Measurements from ENCODE around the gene TNPO3. TPM values are rescaled to one million over a fixed set of nuclear protein-coding genes. Genes with fewer than 3 reads are reported as not detected.
"Not testable (repeated sequence)": the region's sequence is repeated elsewhere in the genome, so short reads cannot be mapped to it uniquely, and the experiment has no call there.

The TNPO3 gene
- total RNA-seq, 1 donor from 2014 or later: 56.2 TPM

DNA sequence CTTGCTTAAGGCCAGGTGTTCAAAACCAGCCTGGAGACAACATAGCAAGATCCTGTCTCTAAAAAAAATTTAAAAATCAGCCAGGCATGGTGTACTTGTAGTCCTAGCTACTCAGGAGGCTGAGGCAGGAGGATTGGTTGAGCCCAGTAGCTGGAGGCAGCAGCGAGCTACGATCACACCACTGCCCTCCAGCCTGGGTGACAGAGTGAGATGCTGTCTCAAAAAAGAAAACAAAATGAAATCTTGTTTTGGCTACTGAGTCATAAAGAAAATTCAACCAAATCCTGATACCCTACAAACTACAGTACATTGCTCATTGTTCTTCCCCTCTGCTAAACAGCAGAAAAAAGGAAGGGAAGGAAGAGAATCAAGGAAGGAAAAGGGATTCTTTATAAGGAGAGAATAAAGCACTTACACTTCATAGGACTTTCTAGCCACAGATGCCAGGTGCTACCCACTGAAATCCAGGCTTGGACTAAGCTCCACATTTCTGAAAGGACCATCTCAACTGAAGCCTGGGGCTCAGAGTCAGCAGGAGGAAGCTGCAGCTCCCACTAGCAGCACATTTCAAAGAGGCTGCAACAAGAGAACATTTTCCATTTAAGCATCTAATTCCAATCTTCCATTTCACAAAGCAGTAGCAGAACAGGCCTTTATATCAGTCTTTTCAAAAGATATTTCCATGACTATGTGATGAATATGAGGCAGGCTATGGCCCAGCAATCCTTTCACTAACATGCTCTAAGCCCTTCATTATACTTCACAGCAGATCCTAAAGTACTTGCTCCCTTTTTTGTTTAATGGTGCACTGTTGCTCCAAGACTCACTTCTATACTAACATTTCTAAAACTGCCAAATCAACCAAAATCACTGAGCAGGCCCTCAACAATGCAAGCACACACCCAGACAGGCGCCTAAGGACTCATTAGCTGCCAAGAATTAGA lies 13.5 kb downstream of the TNPO3 start:
- ATAC-seq (ENCODE audit: low read depth) (no peak), DNase-seq (no peak)
- Mint-ChIP-seq H3K9me3 (no peaks in the 10 kb centered on the region), H3K27me3 (no peaks in the 10 kb centered on the region), H3K4me1 (peaks cover 61% of the 10 kb centered on the region), H3K4me3 (no peak overlapping the region), H3K27ac (peak overlapping the region; percentile 54), H3K36me3 (ENCODE audit: low read depth) (peaks cover 53% of the 10 kb centered on the region)
- ChIA-PET CTCF (interaction anchor here (0.9 kb wide), 1 partner anchor 49 kb away, joined by 3 read pairs; no protein-coding TSS in a partner anchor), POLR2A (interaction anchor here (1.3 to 1.6 kb wide), 2 partner anchors 10 to 13 kb away, joined by 3 to 9 read pairs; partner anchors contain the start of gene TNPO3)
- TF ChIP-seq, protein P1, sequence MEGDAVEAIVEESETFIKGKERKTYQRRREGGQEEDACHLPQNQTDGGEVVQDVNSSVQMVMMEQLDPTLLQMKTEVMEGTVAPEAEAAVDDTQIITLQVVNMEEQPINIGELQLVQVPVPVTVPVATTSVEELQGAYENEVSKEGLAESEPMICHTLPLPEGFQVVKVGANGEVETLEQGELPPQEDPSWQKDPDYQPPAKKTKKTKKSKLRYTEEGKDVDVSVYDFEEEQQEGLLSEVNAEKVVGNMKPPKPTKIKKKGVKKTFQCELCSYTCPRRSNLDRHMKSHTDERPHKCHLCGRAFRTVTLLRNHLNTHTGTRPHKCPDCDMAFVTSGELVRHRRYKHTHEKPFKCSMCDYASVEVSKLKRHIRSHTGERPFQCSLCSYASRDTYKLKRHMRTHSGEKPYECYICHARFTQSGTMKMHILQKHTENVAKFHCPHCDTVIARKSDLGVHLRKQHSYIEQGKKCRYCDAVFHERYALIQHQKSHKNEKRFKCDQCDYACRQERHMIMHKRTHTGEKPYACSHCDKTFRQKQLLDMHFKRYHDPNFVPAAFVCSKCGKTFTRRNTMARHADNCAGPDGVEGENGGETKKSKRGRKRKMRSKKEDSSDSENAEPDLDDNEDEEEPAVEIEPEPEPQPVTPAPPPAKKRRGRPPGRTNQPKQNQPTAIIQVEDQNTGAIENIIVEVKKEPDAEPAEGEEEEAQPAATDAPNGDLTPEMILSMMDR (IDR thresholded peaks at IDR 0.05): no peak
- intact Hi-C loops (cut with micrococcal nuclease): no loop called here

DNA sequence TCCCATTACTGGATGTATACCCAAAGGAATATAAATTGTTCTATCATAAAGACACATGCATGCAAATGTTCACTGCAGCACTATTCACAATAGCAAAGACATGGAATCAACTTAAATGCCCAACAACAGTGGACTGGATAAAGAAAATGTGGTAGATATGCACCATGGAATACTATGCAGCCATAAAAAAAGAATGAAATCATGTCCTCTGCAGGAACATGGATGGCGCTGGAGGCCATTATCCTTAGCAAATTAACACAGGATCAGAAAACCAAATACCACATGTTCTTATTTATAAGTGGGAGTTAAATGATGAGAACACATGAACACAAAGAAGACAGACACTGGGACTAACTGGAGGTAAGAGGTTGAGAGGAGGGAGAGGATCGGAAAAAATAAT lies 16.4 kb downstream of the TNPO3 start:
- H3K27me3 Mint-ChIP-seq; POLR2A ChIA-PET; H3K9me3 Mint-ChIP-seq; intact Hi-C loops (cut with micrococcal nuclease); ATAC-seq (ENCODE audit: low read depth); CTCF ChIA-PET; H3K27ac Mint-ChIP-seq; DNase-seq; H3K4me3 Mint-ChIP-seq: not testable (repeated sequence)
- H3K4me1 Mint-ChIP-seq: peaks cover 48% of the 10 kb centered on the region
- H3K36me3 Mint-ChIP-seq (ENCODE audit: low read depth): peaks cover 69% of the 10 kb centered on the region

DNA sequence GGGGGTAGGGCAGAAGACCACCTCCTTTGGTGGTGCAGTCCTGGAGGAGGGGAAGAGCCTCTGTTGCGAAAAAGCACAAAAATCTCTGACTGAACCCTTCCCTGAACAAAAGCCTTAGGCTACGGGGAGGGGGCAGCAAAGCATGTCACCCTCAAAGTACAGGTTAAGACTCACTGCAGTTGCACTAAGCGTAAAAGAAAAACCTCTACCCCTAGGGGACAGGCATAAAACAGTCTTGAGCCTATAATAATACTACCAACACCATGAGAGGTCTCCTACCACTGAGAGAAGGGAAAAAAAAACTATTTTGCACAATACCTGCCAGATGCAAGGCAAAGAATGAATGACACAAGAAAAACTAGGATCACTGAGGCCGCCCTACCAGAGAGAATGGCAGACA lies 17.3 kb downstream of the TNPO3 start:
- TF ChIP-seq, protein P1 (IDR thresholded peaks at IDR 0.05): no peak
- DNase-seq (no peak), ATAC-seq (ENCODE audit: low read depth) (no peak)
- ChIA-PET POLR2A (no interaction called here), CTCF (no interaction called here)
- no peaks in the 10 kb centered on the region for H3K27me3 Mint-ChIP-seq
- H3K4me1 Mint-ChIP-seq: peaks cover 42% of the 10 kb centered on the region
- H3K4me3 Mint-ChIP-seq: no peak overlapping the region
- peak overlapping the region; percentile 13 for H3K27ac Mint-ChIP-seq
- H3K9me3 Mint-ChIP-seq: no peaks in the 10 kb centered on the region
- H3K36me3 Mint-ChIP-seq (ENCODE audit: low read depth): peaks cover 76% of the 10 kb centered on the region
- intact Hi-C loops (cut with micrococcal nuclease): no loop called here

DNA sequence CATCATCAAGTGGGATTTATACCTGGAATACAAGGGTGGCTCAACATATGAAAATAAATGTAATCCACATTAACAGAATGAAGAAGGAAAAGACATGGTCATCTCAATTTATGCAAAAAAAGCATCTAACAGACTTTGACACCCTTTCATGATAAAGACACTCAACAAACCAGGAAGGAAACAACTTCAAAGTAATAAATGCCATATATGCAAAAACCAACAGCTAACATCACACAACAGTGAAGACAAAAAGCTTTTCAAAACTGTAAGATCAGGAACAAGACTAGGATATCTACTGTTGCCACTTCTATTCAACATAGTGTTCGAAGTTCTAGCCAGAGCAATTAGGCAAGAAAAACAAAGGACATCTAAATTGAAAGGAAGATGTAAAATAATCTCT lies 22.9 kb downstream of the TNPO3 start:
- H3K4me3 Mint-ChIP-seq: no peak overlapping the region
- DNase-seq (no peak), ATAC-seq (ENCODE audit: low read depth) (no peak)
- TF ChIP-seq, protein P1 (IDR thresholded peaks at IDR 0.05): no peak
- H3K27ac Mint-ChIP-seq: no peak overlapping the region
- intact Hi-C loops (cut with micrococcal nuclease): loop anchor here (2.0 kb wide), 1 partner anchor 13 kb away; no protein-coding TSS in a partner anchor
- H3K36me3 Mint-ChIP-seq (ENCODE audit: low read depth): peaks cover 77% of the 10 kb centered on the region
- POLR2A ChIA-PET: interaction anchor here (0.5 kb wide), 1 partner anchor 13 kb away, joined by 4 read pairs; no protein-coding TSS in a partner anchor
- H3K9me3 Mint-ChIP-seq: no peaks in the 10 kb centered on the region
- no peaks in the 10 kb centered on the region for H3K27me3 Mint-ChIP-seq
- CTCF ChIA-PET: no interaction called here
- H3K4me1 Mint-ChIP-seq: peaks cover 42% of the 10 kb centered on the region

DNA sequence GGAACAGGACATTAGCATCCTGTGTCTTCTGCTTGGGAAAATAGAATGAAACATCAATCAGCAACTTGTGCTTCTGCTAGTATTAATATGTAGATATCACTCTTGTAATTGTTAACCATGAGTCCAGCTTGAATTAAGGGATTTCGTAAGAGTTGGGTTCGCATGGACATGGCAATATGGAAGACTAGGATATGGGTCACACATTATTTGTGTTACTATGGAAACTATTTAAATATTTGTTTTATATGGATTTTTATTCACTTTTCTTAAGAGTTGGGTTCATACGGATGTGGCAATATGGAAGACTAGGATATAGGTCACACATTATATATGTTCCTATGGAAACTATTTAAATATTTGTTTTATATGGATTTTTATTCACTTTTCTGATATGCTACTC lies 24.5 kb downstream of the TNPO3 start:
- ATAC-seq (ENCODE audit: low read depth) (no peak), DNase-seq (no peak)
- TF ChIP-seq, protein P1 (IDR thresholded peaks at IDR 0.05): no peak
- no peaks in the 10 kb centered on the region for H3K9me3 Mint-ChIP-seq
- peaks cover 67% of the 10 kb centered on the region for H3K36me3 Mint-ChIP-seq (ENCODE audit: low read depth)
- no peak overlapping the region for H3K27ac Mint-ChIP-seq
- CTCF ChIA-PET: no interaction called here
- H3K4me1 Mint-ChIP-seq: peaks cover 40% of the 10 kb centered on the region
- no peaks in the 10 kb centered on the region for H3K27me3 Mint-ChIP-seq
- no peak overlapping the region for H3K4me3 Mint-ChIP-seq
- POLR2A ChIA-PET: no interaction called here
- intact Hi-C loops (cut with micrococcal nuclease): loop anchor here (2.0 kb wide), 1 partner anchor 16 kb away; no protein-coding TSS in a partner anchor

Data from activated B cell treated with CpG ODN at 0.5 μM for 24 hours (primary cell).